ENCODE results near the gene CAPZA2.
"Not testable (repeated sequence)": the region's sequence is repeated elsewhere in the genome, so short reads cannot be mapped to it uniquely, and the experiment has no call there.

The CAPZA2 gene

GRCh38 chr7:116862234-116862950 lies at the start of gene CAPZA2:
Gene CAPZA2, plus strand, starts transcription at chr7:116862587. Its CDS starts 25 bp downstream, at chr7:116862612.
- peak; percentile 88 for DNase-seq (ENCODE audit: low read depth)

- no peak for DNase-seq (ENCODE audit: low read depth)
Measured at GRCh38 chr7:116812860-116813259, 49.5 kb upstream of the CAPZA2 start.

GRCh38 chr7:116813371-116813770 lies 49.0 kb upstream of the CAPZA2 start:
- DNase-seq (ENCODE audit: low read depth): not testable (repeated sequence)

- DNase-seq (ENCODE audit: low read depth): no peak
Measured at GRCh38 chr7:116815041-116815440, 47.3 kb upstream of the CAPZA2 start.

GRCh38 chr7:116820149-116820548 lies 42.2 kb upstream of the CAPZA2 start:
- no peak for DNase-seq (ENCODE audit: low read depth)

- not testable (repeated sequence) for DNase-seq (ENCODE audit: low read depth)
Measured at GRCh38 chr7:116821647-116822046, 40.7 kb upstream of the CAPZA2 start.

- DNase-seq (ENCODE audit: low read depth): no peak
Measured at GRCh38 chr7:116824449-116824848, 37.9 kb upstream of the CAPZA2 start.

GRCh38 chr7:116828281-116828680 lies 34.1 kb upstream of the CAPZA2 start:
- no peak for DNase-seq (ENCODE audit: low read depth)

GRCh38 chr7:116829041-116829440 lies 33.3 kb upstream of the CAPZA2 start:
- no peak for DNase-seq (ENCODE audit: low read depth)

GRCh38 chr7:116829493-116829892 lies 32.9 kb upstream of the CAPZA2 start:
- no peak for DNase-seq (ENCODE audit: low read depth)

GRCh38 chr7:116832692-116833091 lies 29.7 kb upstream of the CAPZA2 start:
- DNase-seq (ENCODE audit: low read depth): no peak

- no peak for DNase-seq (ENCODE audit: low read depth)
Measured at GRCh38 chr7:116834815-116835504, 27.4 kb upstream of the CAPZA2 start.

- no peak for DNase-seq (ENCODE audit: low read depth)
Measured at GRCh38 chr7:116836048-116836447, 26.3 kb upstream of the CAPZA2 start.

GRCh38 chr7:116836911-116837310 lies 25.5 kb upstream of the CAPZA2 start:
- no peak for DNase-seq (ENCODE audit: low read depth)

- no peak for DNase-seq (ENCODE audit: low read depth)
Measured at GRCh38 chr7:116837586-116837985, 24.8 kb upstream of the CAPZA2 start.

- no peak for DNase-seq (ENCODE audit: low read depth)
Measured at GRCh38 chr7:116840256-116840655, 22.1 kb upstream of the CAPZA2 start.

GRCh38 chr7:116842371-116842770 lies 20.0 kb upstream of the CAPZA2 start:
- no peak for DNase-seq (ENCODE audit: low read depth)

- DNase-seq (ENCODE audit: low read depth): no peak
Measured at GRCh38 chr7:116843378-116843777, 19.0 kb upstream of the CAPZA2 start.

GRCh38 chr7:116851175-116851574 lies 11.2 kb upstream of the CAPZA2 start:
- no peak for DNase-seq (ENCODE audit: low read depth)

- no peak for DNase-seq (ENCODE audit: low read depth)
Measured at GRCh38 chr7:116851671-116852070, 10.7 kb upstream of the CAPZA2 start.

GRCh38 chr7:116854132-116854531 lies 8.3 kb upstream of the CAPZA2 start:
- DNase-seq (ENCODE audit: low read depth): no peak

- no peak for DNase-seq (ENCODE audit: low read depth)
Measured at GRCh38 chr7:116857052-116857451, 5.3 kb upstream of the CAPZA2 start.

- no peak for DNase-seq (ENCODE audit: low read depth)
Measured at GRCh38 chr7:116859323-116859722, 3.1 kb upstream of the CAPZA2 start.

- DNase-seq (ENCODE audit: low read depth): no peak
Measured at GRCh38 chr7:116861717-116862116, 670 bp upstream of the CAPZA2 start.
